Measurements from ENCODE around the gene ALK.

Gene ALK

GRCh38 chr2:29162204-29162928, 759.0 kb downstream of the ALK start:
- no peak for DNase-seq

- no peak for DNase-seq
Observed at GRCh38 chr2:29160184-29160583, 761.2 kb downstream of the ALK start.

GRCh38 chr2:29159125-29159524, 762.3 kb downstream of the ALK start:
- no peak for DNase-seq

DNA sequence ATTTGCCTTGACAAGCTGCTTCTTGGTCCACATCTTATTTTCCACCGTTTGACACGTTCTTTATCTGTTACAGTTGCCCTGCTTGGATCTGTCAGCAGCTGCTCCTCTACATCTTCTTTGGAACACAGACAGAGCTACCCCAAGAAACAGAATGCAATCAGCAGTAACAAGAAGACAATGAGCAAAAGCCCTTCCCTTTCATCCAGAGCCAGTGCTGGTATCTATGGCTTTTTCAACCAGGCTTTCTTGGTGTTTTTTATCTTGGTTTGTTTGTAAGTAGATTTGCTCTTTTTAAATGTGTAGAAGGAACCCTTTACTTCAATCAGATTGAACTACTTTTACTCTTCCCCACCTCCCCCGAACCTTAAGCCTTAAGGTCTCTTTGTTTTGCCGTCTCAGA, 764.3 kb downstream of the ALK start:
- no peak for DNase-seq

- no peak for DNase-seq
Observed at GRCh38 chr2:29155578-29155977, 765.8 kb downstream of the ALK start.

DNA sequence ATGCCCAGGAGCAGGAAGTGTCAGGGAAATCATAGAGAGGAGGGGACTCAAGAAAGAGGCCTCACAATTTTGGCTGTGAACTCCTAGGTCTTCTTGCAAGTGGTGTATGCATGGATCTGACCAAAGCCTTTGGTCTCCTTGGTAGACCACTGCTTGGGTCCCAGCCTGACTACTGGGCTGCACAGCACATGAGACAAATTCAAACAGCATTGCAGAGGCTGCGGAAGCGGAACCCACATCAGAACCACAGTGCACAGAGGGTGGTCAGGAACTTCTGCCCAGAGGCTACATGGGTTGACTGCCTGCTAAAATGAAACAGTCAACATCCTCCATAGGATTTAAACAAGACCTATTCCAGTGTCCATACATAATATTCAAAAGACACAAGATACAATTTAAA, 766.8 kb downstream of the ALK start:
- no peak for DNase-seq

- DNase-seq: no peak
Observed at GRCh38 chr2:29147963-29148362, 773.4 kb downstream of the ALK start.

DNA sequence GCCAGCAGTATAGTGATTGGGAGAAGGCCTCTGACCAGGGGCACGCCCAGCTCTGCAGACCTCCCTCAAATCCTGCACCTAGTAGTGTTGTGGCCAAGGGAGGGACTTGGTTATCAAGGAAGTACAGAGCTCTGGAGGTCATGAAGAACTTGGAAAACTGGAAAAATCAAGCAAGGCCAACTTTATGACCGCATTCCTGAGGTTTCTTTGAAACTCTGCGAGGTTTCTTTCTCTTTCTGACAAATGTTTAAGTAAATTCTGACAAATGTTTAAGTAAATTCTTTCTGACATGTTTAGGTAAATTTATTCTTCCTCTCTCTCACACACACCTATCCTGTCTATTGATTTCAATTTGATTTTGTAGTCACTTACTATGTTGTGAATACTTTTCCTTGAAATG, 775.2 kb downstream of the ALK start:
- DNase-seq: no peak

DNA sequence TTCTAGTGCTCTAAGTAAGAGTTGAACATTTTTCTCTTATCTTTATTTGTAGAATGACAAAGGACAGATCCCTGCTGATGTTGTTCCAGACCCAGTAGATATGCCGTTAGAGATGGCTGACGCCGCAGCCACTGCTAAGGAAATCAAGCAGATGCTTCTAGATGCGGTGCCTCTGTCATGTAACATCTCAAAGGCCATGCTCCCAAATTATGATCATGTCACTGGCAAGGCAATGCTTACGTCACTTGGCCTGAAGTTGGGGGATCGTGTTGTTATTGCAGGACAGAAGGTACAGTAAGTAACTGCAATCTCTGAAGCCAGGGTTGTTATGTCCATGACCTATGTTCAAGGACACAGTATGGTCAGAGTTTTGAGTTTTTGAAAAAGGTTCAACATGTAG, 777.7 kb downstream of the ALK start:
- no peak for DNase-seq

Data from NCI-H2081 treated with DMSO at 0.1 percent for 48 hours (cell line).